Spleen (tissue), 11 donors: ENCODE data around the gene CHRND. TPM values are rescaled to one million over a fixed set of nuclear protein-coding genes. Genes with fewer than 3 reads are reported as not detected.
A peak's percentile ranks its signal among the peaks of the same experiment; 100 is the strongest.

ENCODE experiments used
- DNase-seq: peaks from one replicate; pipeline ENCODE4 v3.0.0-alpha.2; 2020
- H3K27ac ChIP-seq, 8 donors: fragments of 200-600 bp; sonication (generic) in 7 of 8; 1 replicate in 4 of 8; 2 replicates in 4 of 8; pipeline versions ENCODE4 v1.5.0 to v1.8.0; 2016 to 2021; ENCODE audit warnings: inconsistent platforms in 4 of 8, mild to moderate bottlenecking in 4 of 8, moderate library complexity in 1 of 8
- H3K27me3 ChIP-seq, 7 donors: fragments of 200-600 bp; sonication (generic) in 6 of 7; replicated peaks in 1 of 7; 1 replicate in 4 of 7; 2 replicates in 3 of 7; pipeline versions ENCODE4 v1.5.0 to v1.8.0; 2016 to 2021; ENCODE audit warnings: inconsistent platforms in 3 of 7, mild to moderate bottlenecking in 1 of 7
- H3K36me3 ChIP-seq, 6 donors: fragments of 200-600 bp; sonication (generic) in 5 of 6; 1 replicate in 4 of 6; 2 replicates in 2 of 6; pipeline versions ENCODE4 v1.5.0 to v1.8.0; 2016 to 2021; ENCODE audit warnings: inconsistent platforms in 2 of 6
- H3K4me1 ChIP-seq, 6 donors: fragments of 200-600 bp; sonication (generic) in 5 of 6; 1 replicate in 3 of 6; 2 replicates in 3 of 6; pipeline versions ENCODE4 v1.5.0 to v1.8.0; 2016 to 2021; ENCODE audit warnings: inconsistent platforms in 3 of 6
- H3K4me3 ChIP-seq, 8 donors: fragments of 200-600 bp; sonication (generic) in 7 of 8; 1 replicate in 4 of 8; 2 replicates in 4 of 8; pipeline versions ENCODE4 v1.5.0 to v1.8.0; 2016 to 2021; ENCODE audit warnings: inconsistent platforms in 4 of 8, mild to moderate bottlenecking in 4 of 8, moderate library complexity in 2 of 8
- H3K9me3 ChIP-seq, 8 donors: fragments of 200-600 bp; sonication (generic) in 7 of 8; 1 replicate in 4 of 8; 2 replicates in 4 of 8; pipeline versions ENCODE4 v1.5.0 to v1.8.0; 2016 to 2021; ENCODE audit warnings: inconsistent platforms in 4 of 8
- POLR2A ChIP-seq, 3 donors: fragments of 450-650 bp; IDR thresholded peaks; one replicate each; pipeline ENCODE4 v1.5.1; 2017; ENCODE audit warnings: antibody characterized with exemption in 3 of 3, mild to moderate bottlenecking in 1 of 3
- POLR2AphosphoS5 ChIP-seq, 3 donors: sonication (generic); formaldehyde crosslinking; IDR thresholded peaks; one replicate each; pipeline ENCODE4 v1.5.1; 2017; ENCODE audit warnings: antibody characterized with exemption in 3 of 3
- WGBS, 5 donors: extraction: QIAGEN DNeasy Blood & Tissue Kit in 3 of 5; methylation state at CpG; one replicate each; pipeline versions ENCODE4 v1.1.5 to v1.1.7; 2013 to 2018; 5-methylcytosine and 5-hydroxymethylcytosine counted together
- intact Hi-C: fragments of 100-400 bp; cut with DNase I; formaldehyde crosslinking; loops from one replicate; pipeline ENCODE4 v1.15.0; 2023; ENCODE audit warnings: low total_unique reads
- polyA plus RNA-seq, 3 donors: library from polyadenylated mRNA; stranded (reverse); fragments of 200-250 nt; gene quantifications; one replicate each; pipeline ENCODE4 v1.2.1, GENCODE V29; 2013
- total RNA-seq, 7 donors: library from RNA; depleted of rRNA in 3 of 7; stranded (reverse); fragments of >200 nt in 3 of 7; fragmentation: NEBNext Ultra II Directional in 4 of 7; extraction: Animal tissue kit (Norgen Biotek cat#: 25700) in 4 of 7; gene quantifications; one replicate each; pipeline versions ENCODE4 v1.1.0 to v1.2.1, GENCODE V29; 2016 to 2021
- TF ChIP-seq, protein P1 (sequence below), 11 experiments: fragments of 200-600 bp in 7 of 11; fragments of 450-650 bp in 4 of 11; sonication (generic) in 4 of 11; IDR thresholded peaks in 8 of 11; conservative IDR thresholded peaks in 3 of 11; 1 replicate in 7 of 11; 2 replicates in 4 of 11; pipeline versions ENCODE4 v1.4.0 to v1.8.0; 2016 to 2021; ENCODE audit warnings: antibody characterized with exemption in 11 of 11, inconsistent platforms in 4 of 11, mild to moderate bottlenecking in 1 of 11
- donor health status: healthy with polysubstance abuse.
- donor health status: DM: no; HTN: no; CAD: no; lungs with moderate emphysema.
- donor health status: DM: no; HTN: no; CAD: no.
- donor health status: Bipolar disorder and iron deficiency.
- donor health status: healthy.
- donor health status: DM: no; HTN: no; CAD: no.
- donor health status: DM: yes; HTN: yes; CAD: no.

The CHRND gene
- total and polyA plus RNA-seq, 10 donors, result 0.32 TPM; not detected in 9

DNA sequence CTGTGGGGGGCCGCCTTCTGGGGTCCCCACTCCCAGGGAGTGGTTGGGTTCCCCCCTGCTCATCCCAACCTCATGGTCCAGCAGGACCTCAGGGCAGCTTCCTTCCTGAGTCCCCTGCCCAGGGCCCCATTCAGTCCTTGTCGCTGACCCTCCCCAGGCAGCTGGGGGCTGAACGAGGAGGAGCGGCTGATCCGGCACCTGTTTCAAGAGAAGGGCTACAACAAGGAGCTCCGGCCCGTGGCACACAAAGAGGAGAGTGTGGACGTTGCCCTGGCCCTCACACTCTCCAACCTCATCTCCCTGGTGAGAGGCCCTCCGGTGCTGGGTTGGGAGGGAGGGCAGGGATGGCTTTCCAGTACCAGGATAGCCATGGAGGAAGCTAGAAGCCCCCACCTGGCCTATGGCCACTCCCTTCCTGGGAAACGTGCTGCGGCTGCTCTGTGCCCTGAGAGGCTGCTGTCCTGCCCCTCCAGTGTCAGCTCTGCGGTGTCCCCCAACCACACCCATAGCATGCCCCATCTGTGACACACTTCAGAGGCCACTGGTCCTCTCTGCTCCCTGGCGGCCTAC is 497 bp downstream of the CHRND start:
- Histone ChIP-seq H3K9me3 (no peaks in the 10 kb centered on the region), H3K27me3 (peaks cover 12 to 99% (median 47%) of the 10 kb centered on the region in 7 donors), H3K4me3 (no peak overlapping the region), H3K27ac (no peak overlapping the region), H3K36me3 (no peaks in the 10 kb centered on the region), H3K4me1 (peaks cover 10 to 37% (median 32%) of the 10 kb centered on the region in 6 donors)
- intact Hi-C loops, result loop anchor here (10.0 kb wide), 1 partner anchor 72 kb away; the partner anchor contains the start of gene ALPI
- TF ChIP-seq POLR2AphosphoS5 (IDR thresholded peaks at IDR 0.05), result no peak
- TF ChIP-seq, protein P1, sequence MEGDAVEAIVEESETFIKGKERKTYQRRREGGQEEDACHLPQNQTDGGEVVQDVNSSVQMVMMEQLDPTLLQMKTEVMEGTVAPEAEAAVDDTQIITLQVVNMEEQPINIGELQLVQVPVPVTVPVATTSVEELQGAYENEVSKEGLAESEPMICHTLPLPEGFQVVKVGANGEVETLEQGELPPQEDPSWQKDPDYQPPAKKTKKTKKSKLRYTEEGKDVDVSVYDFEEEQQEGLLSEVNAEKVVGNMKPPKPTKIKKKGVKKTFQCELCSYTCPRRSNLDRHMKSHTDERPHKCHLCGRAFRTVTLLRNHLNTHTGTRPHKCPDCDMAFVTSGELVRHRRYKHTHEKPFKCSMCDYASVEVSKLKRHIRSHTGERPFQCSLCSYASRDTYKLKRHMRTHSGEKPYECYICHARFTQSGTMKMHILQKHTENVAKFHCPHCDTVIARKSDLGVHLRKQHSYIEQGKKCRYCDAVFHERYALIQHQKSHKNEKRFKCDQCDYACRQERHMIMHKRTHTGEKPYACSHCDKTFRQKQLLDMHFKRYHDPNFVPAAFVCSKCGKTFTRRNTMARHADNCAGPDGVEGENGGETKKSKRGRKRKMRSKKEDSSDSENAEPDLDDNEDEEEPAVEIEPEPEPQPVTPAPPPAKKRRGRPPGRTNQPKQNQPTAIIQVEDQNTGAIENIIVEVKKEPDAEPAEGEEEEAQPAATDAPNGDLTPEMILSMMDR (IDR thresholded peaks at IDR 0.05 in 8 of 11, conservative IDR thresholded peaks at IDR 0.05 in 3 of 11), result no peak
- no peak for TF ChIP-seq POLR2A (IDR thresholded peaks at IDR 0.05)
- 64 to 87% (median 74%) methylated on average over 11 to 13 of the region's 13 CpGs for WGBS, 5 donors
- no peak for DNase-seq

DNA sequence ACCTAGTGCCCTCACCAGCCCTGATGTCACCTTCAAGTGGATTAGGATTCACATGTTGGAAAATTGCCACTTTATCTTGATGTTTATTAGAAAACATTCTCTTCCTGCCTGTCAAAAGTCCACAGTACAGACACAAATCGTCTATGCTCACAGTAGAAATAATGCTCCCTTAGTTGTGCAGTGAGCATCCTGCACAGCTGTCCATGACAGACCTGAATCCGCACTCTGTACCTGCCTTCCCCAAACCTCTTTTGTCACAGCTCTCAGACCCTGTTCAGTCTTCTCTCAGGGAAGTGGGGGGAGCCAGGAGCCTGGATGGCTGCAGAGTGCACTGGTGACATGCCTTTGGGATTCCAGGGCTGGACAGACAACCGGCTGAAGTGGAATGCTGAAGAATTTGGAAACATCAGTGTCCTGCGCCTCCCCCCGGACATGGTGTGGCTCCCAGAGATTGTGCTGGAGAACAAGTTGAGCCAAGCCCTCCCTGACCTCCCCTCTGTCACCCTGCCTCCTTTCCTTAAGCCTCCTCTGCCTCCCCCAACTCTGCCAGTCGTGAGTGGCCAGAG is 2.0 kb downstream of the CHRND start:
- Histone ChIP-seq H3K36me3 (no peaks in the 10 kb centered on the region), H3K4me1 (peaks cover 7 to 22% (median 18%) of the 10 kb centered on the region in 6 donors), H3K27me3 (peaks cover 8 to 94% (median 32%) of the 10 kb centered on the region in 7 donors), H3K4me3 (no peak overlapping the region), H3K9me3 (no peaks in the 10 kb centered on the region), H3K27ac (no peak overlapping the region)
- no peak for DNase-seq
- no peak for TF ChIP-seq POLR2AphosphoS5 (IDR thresholded peaks at IDR 0.05)
- no peak for TF ChIP-seq POLR2A (IDR thresholded peaks at IDR 0.05)
- TF ChIP-seq, protein P1 (IDR thresholded peaks at IDR 0.05 in 8 of 11, conservative IDR thresholded peaks at IDR 0.05 in 3 of 11), result no peak
- 71 to 82% (median 77%) methylated on average over 6 of the region's 6 CpGs for WGBS, 5 donors
- intact Hi-C loops, result loop anchor here (10.0 kb wide), 1 partner anchor 73 kb away; the partner anchor contains the start of gene ALPI

DNA sequence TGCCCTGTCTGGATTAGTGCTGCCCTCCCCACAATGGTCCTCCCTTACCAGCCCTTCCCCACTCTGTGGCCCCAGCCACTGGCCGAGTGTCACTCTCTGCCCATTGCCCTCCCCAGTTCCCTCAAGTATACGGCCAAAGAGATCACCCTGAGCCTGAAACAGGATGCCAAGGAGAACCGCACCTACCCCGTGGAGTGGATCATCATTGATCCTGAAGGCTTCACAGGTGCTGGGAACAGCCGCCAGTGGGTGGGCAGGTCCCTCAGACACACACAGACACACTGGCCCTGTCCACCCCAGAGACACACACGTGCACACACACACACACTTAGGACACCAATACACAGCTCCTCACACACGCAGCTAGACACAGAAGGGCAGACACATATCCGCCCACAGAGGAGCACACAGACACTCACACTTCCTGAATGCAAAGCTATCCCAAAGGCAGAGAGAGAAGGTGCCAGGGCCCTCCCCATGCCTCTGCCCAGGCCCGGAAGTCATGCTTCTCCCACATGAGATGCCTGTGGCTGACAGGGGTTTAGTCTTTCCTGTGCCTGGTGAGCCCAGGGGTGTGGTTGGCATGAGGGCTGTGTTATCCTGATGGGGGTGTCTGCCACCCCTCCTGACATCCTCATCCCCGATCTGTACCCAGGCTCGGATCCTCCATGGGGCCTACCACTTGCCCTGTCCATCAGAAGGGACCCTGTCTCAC is 2.9 kb downstream of the CHRND start:
- Histone ChIP-seq H3K4me1 (peaks cover 1 to 13% (median 9%) of the 10 kb centered on the region in 6 donors), H3K9me3 (no peaks in the 10 kb centered on the region), H3K27me3 (peaks cover 6 to 94% (median 23%) of the 10 kb centered on the region in 7 donors), H3K4me3 (no peak overlapping the region), H3K36me3 (no peaks in the 10 kb centered on the region), H3K27ac (no peak overlapping the region)
- intact Hi-C loops, result loop anchor here (10.0 kb wide), 1 partner anchor 74 kb away; the partner anchor contains the start of gene ALPI
- 61 to 65% (median 65%) methylated on average over 9 to 11 of the region's 11 CpGs for WGBS, 5 donors
- peak; percentile 59 for DNase-seq
- TF ChIP-seq POLR2A (IDR thresholded peaks at IDR 0.05) (no peak), POLR2AphosphoS5 (IDR thresholded peaks at IDR 0.05) (no peak)
- TF ChIP-seq, protein P1 (IDR thresholded peaks at IDR 0.05 in 8 of 11, conservative IDR thresholded peaks at IDR 0.05 in 3 of 11), result no peak
